NCI-H2081 (cell line): Measurements from ENCODE around the gene OVCA2.

Experiments used
- DNase-seq, 2 experiments: peaks; one replicate each; lab custom pipeline; 2025; lab: John Stamatoyannopoulos, UW

Gene OVCA2

GRCh38 chr17:2086306-2086705, 44.5 kb downstream of the OVCA2 start:
- no peak for DNase-seq

- DNase-seq = no peak
Observed at GRCh38 chr17:2087597-2088211, 45.9 kb downstream of the OVCA2 start.

- DNase-seq = no peak
Observed at GRCh38 chr17:2089021-2089422, 47.2 kb downstream of the OVCA2 start.

GRCh38 chr17:2090210-2090641, 48.4 kb downstream of the OVCA2 start:
- no peak for DNase-seq

- no peak for DNase-seq
Observed at GRCh38 chr17:2090804-2091534, 49.1 kb downstream of the OVCA2 start.

GRCh38 chr17:2092253-2092652, 50.4 kb downstream of the OVCA2 start:
- no peak for DNase-seq
